Prostate gland (tissue), 2 donors: ENCODE results near the gene HLA-A.

Source experiments
- CTCF ChIP-seq, 4 experiments: fragments of 200-600 bp in 2 of 4; fragments of 450-650 bp in 2 of 4; sonication (generic) in 2 of 4; IDR thresholded peaks; 1 replicate in 3 of 4; 2 replicates in 1 of 4; pipeline ENCODE4 v1.5.1; 2016 to 2019; ENCODE audit warnings: antibody characterized with exemption in 4 of 4, mild to moderate bottlenecking in 2 of 4, moderate library complexity in 2 of 4
- POLR2A ChIP-seq: fragments of 450-650 bp; IDR thresholded peaks from one replicate; pipeline ENCODE4 v1.6.1; 2016; ENCODE audit warnings: antibody characterized with exemption, mild to moderate bottlenecking

GRCh38 chr6:29907637-29908340 lies 34.5 kb upstream of the HLA-A start:
- TF ChIP-seq CTCF (IDR thresholded peaks at IDR 0.05) (no peak), POLR2A (no peak)
